NCI-H1105 treated with DMSO at 0.1 percent for 48 hours (cell line): ENCODE results near the gene C1orf122.

ENCODE experiments used
- DNase-seq: peaks from one replicate; lab custom pipeline; 2025; lab: John Stamatoyannopoulos, UW

C1orf122 gene

GRCh38 chr1:37845049-37845646, 37.6 kb downstream of the C1orf122 start:
- DNase-seq: no peak

- DNase-seq: no peak
These were observed 38.2 kb downstream of the C1orf122 start for GRCh38 chr1:37845786-37846185.

- DNase-seq: no peak
These were observed 39.2 kb downstream of the C1orf122 start for GRCh38 chr1:37846647-37847339.

- no peak for DNase-seq
These were observed 41.9 kb downstream of the C1orf122 start for GRCh38 chr1:37849480-37849879.

GRCh38 chr1:37850352-37850955, 42.9 kb downstream of the C1orf122 start:
- no peak for DNase-seq

- DNase-seq: no peak
These were observed 43.7 kb downstream of the C1orf122 start for GRCh38 chr1:37851262-37851661.

GRCh38 chr1:37851782-37852210, 44.2 kb downstream of the C1orf122 start:
- no peak for DNase-seq

- DNase-seq: no peak
These were observed 45.6 kb downstream of the C1orf122 start for GRCh38 chr1:37853157-37853556.

- no peak for DNase-seq
These were observed 46.8 kb downstream of the C1orf122 start for GRCh38 chr1:37854406-37854805.
